HG03103 (cell line): ENCODE results near the gene SCD5.
"Not testable (repeated sequence)": the region's sequence is repeated elsewhere in the genome, so short reads cannot be mapped to it uniquely, and the experiment has no call there.

ENCODE experiments used
- ATAC-seq: cut with Tn5 transposase; IDR thresholded peaks from one replicate; pipeline ENCODE4 v1.9.1; 2021; ENCODE audit warnings: low read depth; ENCODE audit not compliant: unreplicated experiment

The SCD5 gene

GRCh38 chr4:82798168-82799005 is at the start of gene SCD5:
TSS of gene SCD5 (minus strand) at chr4:82798796. CDS start at chr4:82798537, 259 bp downstream.
- peak; percentile 87 for ATAC-seq

GRCh38 chr4:82842593-82842992 is 44.0 kb upstream of the SCD5 start:
- ATAC-seq, result no peak

- no peak for ATAC-seq
Observed at GRCh38 chr4:82839624-82840023, 41.0 kb upstream of the SCD5 start.

GRCh38 chr4:82833696-82834313 is 35.2 kb upstream of the SCD5 start:
- ATAC-seq, result no peak

GRCh38 chr4:82833060-82833459 is 34.5 kb upstream of the SCD5 start:
- not testable (repeated sequence) for ATAC-seq

GRCh38 chr4:82825425-82825824 is 26.8 kb upstream of the SCD5 start:
- ATAC-seq, result no peak

- ATAC-seq, result no peak
Observed at GRCh38 chr4:82823062-82823461, 24.5 kb upstream of the SCD5 start.

- no peak for ATAC-seq
Observed at GRCh38 chr4:82820689-82821088, 22.1 kb upstream of the SCD5 start.

- ATAC-seq, result no peak
Observed at GRCh38 chr4:82818664-82819662, 20.4 kb upstream of the SCD5 start.

GRCh38 chr4:82816874-82817273 is 18.3 kb upstream of the SCD5 start:
- not testable (repeated sequence) for ATAC-seq

- ATAC-seq, result no peak
Observed at GRCh38 chr4:82814034-82814433, 15.4 kb upstream of the SCD5 start.

- ATAC-seq, result no peak
Observed at GRCh38 chr4:82811838-82812341, 13.3 kb upstream of the SCD5 start.

GRCh38 chr4:82811392-82811791 is 12.8 kb upstream of the SCD5 start:
- ATAC-seq, result no peak

- no peak for ATAC-seq
Observed at GRCh38 chr4:82810176-82810575, 11.6 kb upstream of the SCD5 start.

GRCh38 chr4:82809619-82810018 is 11.0 kb upstream of the SCD5 start:
- ATAC-seq, result no peak

- ATAC-seq, result no peak
Observed at GRCh38 chr4:82803746-82804145, 5.2 kb upstream of the SCD5 start.

GRCh38 chr4:82802911-82803310 is 4.3 kb upstream of the SCD5 start:
- no peak for ATAC-seq

GRCh38 chr4:82801910-82802521 is 3.4 kb upstream of the SCD5 start:
- no peak for ATAC-seq

- ATAC-seq, result no peak
Observed at GRCh38 chr4:82799006-82799881, 648 bp upstream of the SCD5 start.
